Esophagus squamous epithelium (tissue), 4 donors: Measurements from ENCODE around the gene PALM3.

Experiments
- CTCF ChIP-seq, 6 experiments: fragments of 450-650 bp in 4 of 6; fragments of 200-600 bp in 2 of 6; sonication (generic) in 2 of 6; IDR thresholded peaks; one replicate each; pipeline ENCODE4 v1.5.1; 2016 to 2019; ENCODE audit warnings: antibody characterized with exemption in 6 of 6, mild to moderate bottlenecking in 4 of 6, moderate library complexity in 4 of 6
- POLR2A ChIP-seq, 4 donors: fragments of 450-650 bp; IDR thresholded peaks; one replicate each; pipeline ENCODE4 v1.6.1; 2017; ENCODE audit warnings: antibody characterized with exemption in 4 of 4, mild to moderate bottlenecking in 4 of 4, moderate library complexity in 3 of 4

GRCh38 chr19:14103310-14103709 lies 41.4 kb upstream of the PALM3 start:
- no peak for TF ChIP-seq CTCF (IDR thresholded peaks at IDR 0.05)
- no peak for TF ChIP-seq POLR2A (IDR thresholded peaks at IDR 0.05)
